Nucleus accumbens (tissue), 56 donors: ENCODE measurements around the gene ATF2.
"Not testable (repeated sequence)": the region's sequence is repeated elsewhere in the genome, so short reads cannot be mapped to it uniquely, and the experiment has no call there.

Experiments used
- DNase-seq, 56 donors: peaks; one replicate each; lab custom pipeline; 2025; lab: John Stamatoyannopoulos, UW

The ATF2 gene

DNA sequence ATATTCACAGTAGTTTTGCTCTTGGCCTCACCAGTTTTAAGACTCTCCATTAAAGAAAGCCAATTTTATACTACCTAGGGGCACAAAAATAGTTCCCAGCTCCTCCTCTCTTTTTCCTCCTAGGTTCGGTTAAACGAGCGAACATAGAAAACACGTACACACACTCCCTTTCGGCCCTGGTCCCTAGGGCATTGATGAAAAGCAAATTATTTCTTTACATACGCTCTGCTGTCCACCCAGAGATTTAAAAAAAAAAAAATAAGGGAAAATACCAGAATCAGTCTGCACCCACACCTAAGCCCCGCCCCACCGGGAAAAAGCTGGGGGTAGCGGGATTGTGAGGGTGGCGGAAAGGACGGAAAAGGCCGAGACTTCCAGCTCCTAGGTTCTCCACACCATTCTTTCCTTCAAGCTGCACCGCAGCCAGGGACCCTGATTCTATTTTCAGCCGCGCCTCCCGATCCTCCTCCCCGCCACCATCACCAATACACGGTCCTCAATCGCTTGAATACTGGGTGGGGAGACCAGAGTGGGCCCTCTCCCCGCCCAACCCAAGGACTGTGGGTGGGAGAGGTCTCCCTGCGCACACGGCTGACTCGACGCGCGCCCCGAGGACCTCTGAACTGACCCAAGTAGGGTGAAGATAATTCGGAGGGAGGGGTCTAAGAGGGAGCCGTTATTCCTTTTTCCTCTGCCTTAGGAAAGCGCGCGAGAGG lies 769 bp downstream of the ATF2 start:
- DNase-seq: peak in 31 of 56 donors; percentile 15 to 69 (median 39)

DNA sequence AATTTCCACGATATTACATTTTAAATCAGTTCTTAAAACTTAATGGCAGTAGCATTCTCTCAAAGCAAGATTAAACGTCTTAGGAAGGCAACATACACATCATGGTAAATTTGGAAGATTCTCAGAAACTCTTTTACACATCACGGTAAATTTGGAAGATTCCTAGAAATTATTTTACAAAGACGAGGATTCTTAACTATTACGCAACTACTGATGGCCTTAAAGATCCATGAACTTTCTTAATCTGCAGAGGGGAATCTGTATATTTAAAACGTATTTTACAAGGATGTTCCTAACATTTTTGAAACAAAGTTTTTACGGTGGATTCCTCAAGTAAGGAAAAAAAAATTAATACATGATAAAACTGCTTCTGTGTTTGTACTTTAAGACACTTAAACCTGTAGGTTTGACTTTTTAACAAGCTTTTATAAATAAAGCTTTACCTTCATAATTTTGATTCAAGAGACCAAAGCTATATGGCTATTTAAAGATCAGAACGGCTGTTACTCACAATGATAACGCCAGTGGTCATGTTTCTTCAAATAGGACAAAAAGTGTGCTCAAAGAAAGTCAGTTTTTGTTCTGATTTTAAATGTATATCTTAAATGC lies 1.7 kb downstream of the ATF2 start:
- DNase-seq: no peak

DNA sequence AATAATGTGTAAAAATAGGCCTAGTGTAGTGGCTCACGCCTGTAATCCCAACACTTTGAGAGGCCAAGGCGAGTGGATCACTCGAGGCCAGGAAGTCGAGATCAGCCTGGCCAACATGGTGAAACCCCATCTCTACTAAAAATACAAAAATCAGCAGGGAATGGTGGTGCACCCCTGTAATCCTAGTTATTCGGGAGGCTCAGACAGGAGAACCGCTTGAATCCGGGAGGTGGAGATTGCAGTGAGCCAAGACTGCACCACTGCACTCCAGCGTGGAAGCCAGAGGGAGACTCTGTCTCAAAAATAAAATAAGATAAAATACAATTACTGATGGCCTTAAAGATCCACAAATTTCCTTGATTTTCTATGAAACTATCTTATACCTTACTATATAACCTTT lies 3.8 kb downstream of the ATF2 start:
- no peak for DNase-seq

DNA sequence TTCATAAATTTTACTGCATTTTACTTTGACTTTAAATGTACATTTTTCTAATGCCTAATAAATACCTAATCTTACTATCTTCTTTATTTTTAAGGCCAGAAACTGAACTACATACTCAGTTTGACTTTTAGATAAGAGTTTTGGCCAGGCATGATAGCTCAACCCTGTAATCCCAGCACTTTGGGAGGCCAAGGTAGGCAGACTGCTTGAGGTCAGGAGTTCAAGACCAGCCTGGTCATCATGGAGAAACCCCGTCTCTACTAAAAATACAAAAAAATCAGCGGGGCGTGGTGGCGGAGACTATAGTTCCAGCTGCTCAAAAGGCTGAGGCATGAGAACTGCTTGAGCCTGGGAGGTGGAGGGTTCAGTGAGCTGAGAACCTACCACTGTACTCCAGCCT lies 9.1 kb downstream of the ATF2 start:
- DNase-seq: no peak

DNA sequence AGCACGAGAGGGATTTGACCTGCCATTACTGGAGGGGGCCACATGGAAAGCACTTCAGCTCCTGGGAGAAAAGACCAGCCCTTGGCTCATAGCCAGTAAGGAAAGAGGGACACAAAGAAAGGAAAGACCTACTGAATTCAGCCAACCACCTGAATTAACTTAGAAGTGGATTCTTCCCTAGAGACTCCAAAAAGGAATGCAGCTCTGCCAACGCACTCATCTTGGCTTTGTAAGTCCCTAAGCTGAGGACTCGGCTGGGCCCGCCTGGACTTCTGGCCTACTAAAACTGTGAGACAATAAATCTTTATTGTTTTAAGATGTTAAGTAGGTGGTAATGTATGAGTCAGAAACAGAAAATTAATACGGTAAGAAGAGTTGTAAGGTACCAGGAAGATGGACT lies 11.5 kb downstream of the ATF2 start:
- DNase-seq: no peak

DNA sequence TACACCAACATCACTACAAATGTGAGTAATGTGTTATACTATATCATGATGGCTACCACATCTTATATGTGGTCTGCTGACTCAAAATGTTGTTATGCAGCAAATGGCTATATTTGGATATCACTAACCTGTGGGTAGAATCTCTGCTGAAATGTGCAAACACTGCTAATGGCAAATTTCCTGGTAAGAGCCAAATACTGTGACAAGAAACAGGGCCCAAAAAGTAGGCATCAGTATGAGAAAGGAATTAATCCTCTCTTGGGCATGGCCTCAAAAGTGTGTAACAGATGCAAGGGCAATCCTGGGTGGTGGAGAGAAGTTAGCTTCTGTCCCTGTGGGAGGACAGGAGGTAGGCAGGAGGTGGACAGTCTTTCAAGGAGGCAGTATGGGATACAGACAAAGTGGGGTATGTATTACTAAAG lies 13.3 kb downstream of the ATF2 start:
- no peak for DNase-seq

DNA sequence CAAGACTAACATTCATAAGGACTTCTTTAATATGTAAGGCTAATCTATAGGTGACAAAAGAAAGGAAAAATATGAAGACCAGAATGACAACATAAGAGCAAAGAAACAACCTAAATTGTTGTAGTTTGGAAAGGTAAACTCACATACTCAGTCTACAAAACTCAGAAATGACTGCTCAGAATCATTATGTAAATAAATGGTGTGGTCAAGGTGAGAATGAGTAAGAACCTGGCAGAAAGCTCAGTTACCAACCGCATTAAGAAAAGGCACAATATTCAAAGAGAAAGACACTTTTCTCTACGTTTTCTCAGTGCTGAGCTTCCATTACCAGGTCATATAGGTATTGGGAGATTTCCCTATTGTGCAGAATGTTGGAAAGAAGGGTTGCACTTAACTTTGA lies 15.8 kb downstream of the ATF2 start:
- no peak for DNase-seq

DNA sequence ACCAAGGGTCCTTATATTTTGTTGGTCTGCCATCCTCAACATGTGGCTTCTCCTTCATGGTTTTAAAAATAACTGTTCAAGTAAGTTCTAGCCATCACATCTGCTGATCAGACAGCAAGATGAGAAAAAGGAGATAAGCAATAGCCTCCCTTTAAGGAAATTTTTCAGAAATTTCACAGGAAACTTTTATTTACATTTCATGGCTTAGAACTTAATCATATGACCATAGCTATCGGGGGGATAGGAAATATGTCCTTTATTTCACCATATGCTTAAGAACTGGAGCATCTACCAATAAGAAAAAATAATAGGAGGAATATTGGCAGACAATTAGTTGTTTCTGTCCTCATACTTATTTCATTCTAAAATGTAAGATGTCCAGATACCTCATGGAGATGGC lies 16.2 kb downstream of the ATF2 start:
- DNase-seq: no peak

DNA sequence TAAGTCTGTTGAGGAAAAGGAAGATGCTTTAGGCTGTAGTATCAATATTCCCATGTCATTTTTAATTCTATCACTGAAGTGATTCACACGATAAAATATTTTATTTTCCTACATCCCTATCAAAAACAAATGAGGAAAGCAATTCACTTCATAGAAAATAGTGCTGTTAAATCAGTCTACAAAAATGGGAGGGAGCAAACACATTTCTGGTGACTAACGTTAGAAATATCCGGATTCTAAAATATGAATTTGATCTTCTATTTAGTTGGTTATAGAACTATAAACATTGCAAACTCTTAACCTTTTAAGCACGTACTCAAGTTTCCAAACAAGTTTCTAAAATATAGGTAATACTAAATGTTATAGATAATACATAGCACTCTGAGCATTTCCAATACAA lies 20.8 kb downstream of the ATF2 start:
- DNase-seq: no peak

DNA sequence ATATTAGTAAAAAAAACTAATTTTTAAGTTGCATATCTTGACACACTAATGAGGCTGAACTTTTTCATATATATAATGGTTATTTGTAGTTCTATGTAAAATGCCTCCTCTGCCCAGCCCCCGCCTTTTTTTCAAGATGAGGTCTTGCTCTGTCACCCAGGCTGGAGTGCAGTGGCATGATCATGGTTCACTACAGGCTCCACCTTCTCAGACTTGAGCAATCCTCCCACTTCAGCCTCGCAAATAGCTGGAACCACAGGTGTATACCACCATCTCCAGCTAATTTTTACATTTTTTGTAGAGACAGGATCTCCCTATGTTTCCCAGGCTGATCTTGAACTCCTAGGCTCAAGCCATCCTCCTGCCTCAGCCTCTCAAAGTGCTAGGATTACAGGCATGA lies 24.3 kb downstream of the ATF2 start:
- DNase-seq: no peak

DNA sequence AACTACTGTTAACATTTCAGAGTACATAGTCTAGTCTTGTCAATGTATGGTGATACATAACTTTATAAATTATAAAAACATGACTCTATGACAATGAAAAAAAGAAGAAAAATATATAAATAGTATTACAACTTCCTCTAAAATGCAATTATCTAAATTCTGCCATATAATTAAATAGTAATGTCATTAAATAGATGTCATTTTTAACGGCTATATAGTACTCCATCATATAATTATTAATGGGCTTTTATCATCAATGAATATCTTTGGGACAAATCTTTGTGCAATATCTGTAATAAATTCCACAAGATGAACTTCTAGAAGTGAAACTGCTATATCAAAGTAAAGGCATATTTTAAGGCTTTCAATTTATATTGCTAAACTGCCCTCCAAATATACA lies 24.8 kb downstream of the ATF2 start:
- no peak for DNase-seq

DNA sequence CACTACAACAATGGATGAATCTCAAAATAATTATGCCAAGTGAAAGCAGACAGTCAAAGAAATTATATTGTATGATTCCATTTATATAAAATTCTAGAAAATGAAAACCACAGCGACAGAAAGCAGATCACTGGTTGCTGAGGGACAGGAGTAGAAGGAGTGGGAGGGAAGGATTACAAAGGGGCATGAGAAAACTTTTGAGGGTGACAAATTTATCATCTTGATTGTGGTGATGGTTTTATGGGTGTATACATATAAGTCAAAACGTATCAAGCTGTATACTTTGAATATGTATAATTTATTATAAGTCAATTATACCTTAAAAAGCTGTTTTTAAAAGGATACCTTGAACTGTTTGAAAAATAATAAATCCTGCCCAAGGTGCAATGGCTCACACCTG lies 27.7 kb downstream of the ATF2 start:
- DNase-seq: no peak

DNA sequence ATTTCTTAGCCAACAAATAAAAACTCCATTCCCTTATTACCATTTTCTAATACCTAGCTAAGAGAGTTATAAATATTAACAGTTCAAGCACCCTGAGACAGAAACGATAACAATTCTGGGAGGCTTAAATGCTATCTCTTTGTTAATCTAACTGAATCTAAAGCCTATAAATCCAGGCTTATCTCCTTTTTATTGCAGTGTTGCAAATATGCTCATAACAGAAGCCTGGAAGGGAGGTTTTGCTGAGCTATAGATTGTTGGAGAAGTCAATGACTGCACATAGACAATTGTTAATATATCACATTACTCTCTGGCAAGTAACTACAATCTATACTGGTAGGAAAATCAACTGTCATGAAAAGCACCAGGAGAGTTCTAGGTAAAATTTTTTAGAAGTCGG lies 30.2 kb downstream of the ATF2 start:
- no peak for DNase-seq

DNA sequence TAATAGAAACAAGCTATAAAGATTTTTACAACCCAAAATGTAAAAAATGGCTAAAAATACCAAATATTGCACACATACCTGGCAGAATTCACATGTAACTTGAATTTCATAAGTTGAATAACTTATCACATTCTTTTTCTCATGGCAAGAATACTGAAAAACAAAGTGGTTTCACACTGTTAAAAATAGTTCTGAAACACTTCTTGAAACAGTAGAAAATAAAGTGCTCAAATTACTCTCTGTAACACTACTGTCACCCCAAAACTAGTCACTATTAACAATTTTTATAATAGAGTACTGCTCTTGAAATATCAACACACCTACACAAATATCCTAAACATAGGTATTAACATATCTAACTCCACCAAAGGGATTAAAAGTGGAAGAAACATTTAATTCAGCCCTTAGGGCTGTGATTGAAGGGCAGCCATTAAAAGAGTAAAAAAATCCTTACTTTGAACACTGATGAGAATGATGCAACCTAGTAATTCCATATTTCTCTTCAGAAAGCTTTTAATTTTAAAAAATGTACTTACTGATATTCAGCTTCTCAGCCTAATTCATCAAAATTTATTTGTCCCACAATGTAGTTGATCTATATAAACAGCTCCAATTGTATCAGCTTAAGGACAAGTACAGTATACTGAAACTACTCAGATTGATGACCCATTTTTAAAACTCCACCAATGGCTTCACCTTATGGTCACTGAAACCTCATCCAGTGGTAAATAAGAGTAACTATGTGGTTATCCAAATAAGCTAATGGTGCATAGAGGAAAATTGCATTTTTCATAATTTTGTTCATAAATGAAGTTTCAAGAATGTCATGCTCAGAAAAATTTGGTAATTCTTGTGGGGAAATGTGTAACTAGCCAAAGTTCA lies 31.4 kb downstream of the ATF2 start:
- no peak for DNase-seq

DNA sequence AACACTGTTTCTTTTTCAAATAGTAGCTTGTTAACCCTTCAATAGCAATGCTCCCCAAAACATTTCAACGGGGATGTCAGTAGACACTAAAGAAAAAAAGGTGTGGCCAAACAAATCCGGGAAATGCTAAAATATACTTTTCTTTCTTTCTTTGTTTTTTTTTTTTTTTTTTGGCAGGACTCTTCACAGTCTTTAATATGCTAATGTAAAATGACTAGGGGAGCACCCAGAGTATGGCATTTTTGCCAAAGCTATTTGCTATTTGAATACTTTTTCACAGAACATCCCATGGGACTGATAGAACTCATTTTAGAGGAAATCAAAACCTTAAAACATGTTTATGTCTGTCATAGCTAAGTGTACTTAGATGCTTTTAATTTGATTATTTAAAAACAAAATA lies 32.1 kb downstream of the ATF2 start:
- DNase-seq: no peak

DNA sequence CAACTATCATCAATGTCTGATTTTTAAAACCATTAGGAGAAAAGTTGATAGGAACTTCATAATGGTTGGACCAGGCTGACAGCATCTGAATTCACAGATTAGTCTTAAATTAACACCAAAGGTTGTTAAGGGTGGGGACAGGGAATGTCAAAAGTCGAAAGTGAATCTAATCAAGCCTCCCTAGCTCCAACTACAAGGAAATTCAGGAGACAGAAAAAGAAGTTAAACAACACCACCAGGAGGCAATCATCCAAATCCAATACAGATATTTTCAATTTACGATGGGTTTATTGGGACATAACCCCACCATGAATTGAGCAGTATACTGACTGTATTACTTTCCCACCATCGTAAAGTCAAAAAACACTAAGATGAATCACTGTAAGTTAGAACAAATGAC lies 32.8 kb downstream of the ATF2 start:
- no peak for DNase-seq

DNA sequence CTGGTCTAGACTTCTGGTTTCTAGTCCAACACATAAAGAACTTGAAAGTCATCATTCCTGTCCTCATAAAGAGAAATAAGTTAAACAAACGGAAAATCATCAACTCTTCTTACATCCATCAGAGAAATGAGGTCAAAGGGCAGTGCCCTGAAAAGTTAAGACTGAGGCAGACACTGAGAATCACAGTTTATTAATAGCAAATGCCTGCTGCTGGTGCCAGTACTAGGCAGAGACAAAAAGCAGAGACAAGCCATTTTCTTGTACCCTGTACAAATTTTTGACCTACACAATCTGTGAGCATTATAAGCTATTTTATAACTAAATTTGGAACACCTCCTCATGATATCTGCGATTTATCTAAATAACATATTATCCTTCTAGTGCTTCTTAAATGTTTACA lies 36.8 kb downstream of the ATF2 start:
- DNase-seq: no peak

DNA sequence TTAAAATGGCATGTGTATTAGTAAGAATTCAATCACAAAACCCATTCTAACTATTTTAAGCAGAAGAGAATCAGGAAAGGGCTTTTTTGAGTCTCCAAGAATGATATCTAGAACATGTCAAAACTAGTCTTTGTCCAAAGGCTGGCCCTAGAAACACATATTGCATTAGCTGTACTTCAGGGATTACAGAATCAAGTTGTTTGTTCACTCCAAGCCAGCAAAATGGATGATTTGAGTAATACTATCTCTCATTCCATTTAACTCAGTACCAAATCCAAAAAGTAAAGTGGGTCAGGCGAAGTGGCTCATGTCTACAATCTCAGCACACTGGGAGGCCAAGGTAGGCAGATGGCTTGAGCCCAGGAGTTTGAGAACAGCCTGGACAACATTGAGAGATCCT lies 41.3 kb downstream of the ATF2 start:
- no peak for DNase-seq

DNA sequence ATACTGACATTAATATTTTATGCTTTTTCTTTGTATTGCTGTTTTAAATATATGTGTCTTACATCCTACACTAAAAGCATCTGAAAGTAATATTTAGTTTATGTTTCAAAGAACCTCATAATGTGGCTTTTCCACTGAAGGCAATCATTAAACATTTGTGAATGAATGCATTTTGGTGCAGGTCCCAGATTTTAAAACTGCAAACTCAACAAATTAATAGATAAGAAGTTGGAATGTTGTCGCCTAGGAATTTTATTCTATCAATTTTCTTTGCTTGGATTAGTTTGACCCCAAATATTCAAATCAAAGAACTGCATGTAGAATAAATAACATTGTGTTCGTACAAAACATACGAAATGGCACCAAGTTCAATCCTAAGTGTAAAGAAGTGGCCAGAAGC lies 44.7 kb downstream of the ATF2 start:
- no peak for DNase-seq

DNA sequence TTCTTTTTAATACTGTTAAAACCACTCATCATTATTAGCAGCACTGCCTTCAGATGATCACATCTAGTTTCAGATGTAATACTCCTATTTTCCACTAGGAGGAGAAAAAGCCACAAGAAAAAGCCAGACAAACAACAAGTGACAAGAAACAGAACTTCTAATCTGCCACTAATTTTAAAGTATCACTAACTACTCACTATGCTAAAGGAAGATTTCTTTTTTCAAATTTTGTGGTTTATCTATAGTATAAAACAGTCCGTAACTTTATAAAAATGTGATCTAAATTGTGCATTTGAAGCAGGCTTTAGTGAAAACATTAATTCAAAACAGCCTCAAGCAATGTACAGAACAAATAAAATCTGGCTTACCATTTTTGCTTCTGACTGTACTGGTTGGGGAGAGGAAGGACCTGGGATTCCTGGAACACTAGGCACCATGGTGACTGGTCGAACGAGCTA lies 56.8 kb downstream of the ATF2 start:
- no peak for DNase-seq

DNA sequence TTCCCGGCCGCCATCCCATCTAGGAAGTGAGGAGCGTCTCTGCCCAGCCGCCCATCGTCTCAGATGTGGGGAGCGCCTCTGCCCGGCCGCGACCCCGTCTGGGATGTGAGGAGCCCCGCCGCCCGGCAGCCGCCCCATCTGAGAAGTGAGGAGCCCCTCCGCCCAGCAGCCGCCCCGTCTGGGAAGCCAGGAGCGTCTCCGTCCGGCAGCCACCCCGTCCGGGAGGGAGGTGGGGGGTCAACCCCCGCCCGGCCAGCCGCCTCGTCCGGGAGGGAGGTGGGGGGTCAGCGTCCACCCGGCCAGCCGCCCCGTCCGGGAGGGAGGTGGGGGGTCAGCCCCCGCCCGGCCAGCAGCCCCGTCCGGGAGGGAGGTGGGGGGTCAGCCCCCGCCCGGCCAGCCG lies 59.9 kb downstream of the ATF2 start:
- DNase-seq: not testable (repeated sequence)

DNA sequence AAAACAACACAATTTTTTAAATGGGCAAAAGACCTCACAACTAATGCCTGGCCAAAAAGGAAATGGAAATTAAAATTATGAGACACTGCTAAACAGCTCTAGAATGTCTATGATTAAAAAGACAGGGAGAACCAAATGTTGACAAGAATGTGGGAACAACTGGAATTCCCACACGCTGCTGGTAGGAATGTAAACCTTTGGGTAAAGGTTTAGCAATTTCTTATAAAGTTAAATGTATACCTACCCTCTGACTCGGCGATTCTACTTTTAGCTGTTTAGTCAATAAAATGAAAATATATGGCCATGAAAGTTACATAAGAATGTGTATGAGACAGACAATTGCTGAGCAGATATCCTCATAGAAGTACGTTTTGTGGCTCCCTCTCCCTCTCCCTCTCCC lies 60.9 kb downstream of the ATF2 start:
- no peak for DNase-seq
